H1 (cell line): ENCODE measurements around the gene DTD1.

Experiments
- CBX5 ChIP-seq: fragments of 300-800, 300-1000 bp; sonication (generic); IDR thresholded peaks from 2 replicates; pipeline ENCODE4 v1.7.1; 2016; ENCODE audit warnings: antibody characterized with exemption, low read length, low read depth
- CTCF ChIP-seq, 3 experiments: IDR thresholded peaks; 1 replicate in 2 of 3; 2 replicates in 1 of 3; pipeline versions ENCODE4 v1.5.1 to v1.6.1; 2011; ENCODE audit warnings: low read length in 3 of 3, mild to moderate bottlenecking in 3 of 3, inconsistent platforms in 2 of 3, low read depth in 1 of 3, moderate library complexity in 1 of 3; ENCODE audit not compliant: insufficient read depth in 1 of 3; ENCODE audit errors: control extremely low read depth in 1 of 3
- EGR1 ChIP-seq: IDR thresholded peaks from 2 replicates; pipeline ENCODE4 v1.6.1; 2011; ENCODE audit warnings: low read depth, low read length, borderline replicate concordance
- EZH2 ChIP-seq: fragments of 200-600 bp; sonication (generic); IDR thresholded peaks from 2 replicates; pipeline ENCODE4 v1.7.1; 2012; ENCODE audit warnings: low read depth, mild to moderate bottlenecking, moderate library complexity, low read length, inconsistent platforms; ENCODE audit not compliant: severe bottlenecking
- KDM1A ChIP-seq: fragments of 200-600, 300-600 bp; sonication (generic); IDR thresholded peaks from 2 replicates; pipeline ENCODE4 v1.7.1; 2016; ENCODE audit warnings: mild to moderate bottlenecking, low read length, borderline replicate concordance
- KDM5A ChIP-seq: fragments of 200-600 bp; IDR thresholded peaks from 2 replicates; pipeline ENCODE4 v1.7.1; 2012; ENCODE audit warnings: mild to moderate bottlenecking, low read length, inconsistent platforms, mixed read lengths
- POLR2A ChIP-seq, 2 experiments: IDR thresholded peaks; 1 replicate in 1 of 2; 2 replicates in 1 of 2; pipeline ENCODE4 v1.6.1; 2011; ENCODE audit warnings: low read depth in 2 of 2, low read length in 2 of 2, mild to moderate bottlenecking in 2 of 2; ENCODE audit errors: control extremely low read depth in 1 of 2
- RAD21 ChIP-seq, 2 experiments: IDR thresholded peaks in 1 of 2; conservative IDR thresholded peaks in 1 of 2; 2 replicates each; pipeline ENCODE4 v1.6.1; 2011; ENCODE audit warnings: low read depth in 2 of 2, low read length in 2 of 2, improper control_type of control experiment in 1 of 2, inconsistent platforms in 1 of 2, mild to moderate bottlenecking in 1 of 2, moderate library complexity in 1 of 2
- RXRA ChIP-seq: IDR thresholded peaks from 2 replicates; pipeline ENCODE4 v1.6.1; 2011; ENCODE audit warnings: low read depth, mild to moderate bottlenecking, low read length, moderate library complexity; ENCODE audit not compliant: insufficient read depth
- TCF12 ChIP-seq: IDR thresholded peaks from 2 replicates; pipeline ENCODE4 v1.6.1; 2011; ENCODE audit warnings: low read depth, mild to moderate bottlenecking, low read length

- no peak for TF ChIP-seq CTCF (IDR thresholded peaks at IDR 0.05; ENCODE audit: control extremely low read depth in 1 of 3, insufficient read depth in 1 of 3, low read depth in 1 of 3, low read length in 3 of 3)
- no peak for TF ChIP-seq POLR2A (IDR thresholded peaks at IDR 0.05; ENCODE audit: control extremely low read depth in 1 of 2, low read depth in 2 of 2, low read length in 2 of 2)
- TF ChIP-seq KDM1A = no peak
- no peak for TF ChIP-seq TCF12
- no peak for TF ChIP-seq RAD21 (IDR thresholded peaks at IDR 0.05 in 1 of 2, conservative IDR thresholded peaks at IDR 0.05 in 1 of 2; ENCODE audit: low read depth in 2 of 2, low read length in 2 of 2)
- no peak for TF ChIP-seq CBX5
- TF ChIP-seq KDM5A = no peak
- no peak for TF ChIP-seq EZH2
- no peak for TF ChIP-seq RXRA
- no peak for TF ChIP-seq EGR1
These were observed 208.5 kb downstream of the DTD1 start for GRCh38 chr20:18796282-18796833.
